HEK293 (cell line): ENCODE results near the gene TAF6L.

Experiments
- CTCF ChIA-PET: fragments of 350-600 bp; formaldehyde crosslinking; extraction: SDS; loops from one replicate; lab custom pipeline; 2021; ENCODE audit warnings: antibody characterized with exemption; lab: Yijun Ruan, JAX
- POLR2A ChIA-PET: fragments of 300-600 bp; formaldehyde crosslinking; extraction: SDS; loops from one replicate; lab custom pipeline; 2020; ENCODE audit warnings: antibody characterized with exemption, inconsistent platforms; lab: Yijun Ruan, JAX
- H3K27ac ChIP-seq: fragments of 200-500 bp; sonication (Bioruptor generic); 2 replicates; pipeline ENCODE4 v1.5.1; 2014; ENCODE audit warnings: low read depth, low read length, control low read depth, inconsistent platforms; ENCODE audit errors: extremely low read depth
- H3K36me3 ChIP-seq, 2 experiments: fragments of 200-500 bp in 1 of 2; sonication (Bioruptor generic) in 1 of 2; 1 replicate in 1 of 2; 2 replicates in 1 of 2; pipeline ENCODE4 v1.5.1; 2014 to 2017; ENCODE audit warnings: inconsistent platforms in 2 of 2, low read length in 2 of 2; ENCODE audit not compliant: control insufficient read depth in 2 of 2, insufficient read depth in 1 of 2
- H3K4me1 ChIP-seq: fragments of 200-500 bp; sonication (Bioruptor generic); 2 replicates; pipeline ENCODE4 v1.5.1; 2014; ENCODE audit warnings: mild to moderate bottlenecking, low read length, inconsistent platforms; ENCODE audit not compliant: control insufficient read depth, insufficient read depth
- H3K4me3 ChIP-seq: 2 replicates; pipeline ENCODE4 v1.5.1; 2011; ENCODE audit warnings: low read depth, mild to moderate bottlenecking, control low read depth, low read length, moderate library complexity
- H3K9me3 ChIP-seq: fragments of 200-500 bp; sonication (Bioruptor generic); 2 replicates; pipeline ENCODE4 v1.5.1; 2014; ENCODE audit warnings: low read depth, low read length, inconsistent platforms; ENCODE audit not compliant: control insufficient read depth, insufficient read depth
- BCL11A ChIP-seq: fragments of 450-650 bp; formaldehyde crosslinking; IDR thresholded peaks from 2 replicates; pipeline ENCODE4 v1.5.1; 2016; ENCODE audit warnings: low read depth, missing biosample characterization, missing genetic modification characterization
- EGR2 ChIP-seq: fragments of 450-650 bp; formaldehyde crosslinking; IDR thresholded peaks from 2 replicates; pipeline ENCODE4 v1.5.1; 2016; ENCODE audit warnings: low read depth, missing biosample characterization, missing genetic modification characterization
- KLF1 ChIP-seq: fragments of 450-650 bp; formaldehyde crosslinking; IDR thresholded peaks from 2 replicates; pipeline ENCODE4 v1.5.1; 2016; ENCODE audit warnings: missing biosample characterization, missing genetic modification characterization
- MZF1 ChIP-seq: fragments of 450-650 bp; formaldehyde crosslinking; IDR thresholded peaks from 2 replicates; pipeline ENCODE4 v1.5.1; 2017; ENCODE audit warnings: missing biosample characterization, missing genetic modification characterization, borderline replicate concordance
- SCRT1 ChIP-seq: fragments of 450-650 bp; formaldehyde crosslinking; IDR thresholded peaks from 2 replicates; pipeline ENCODE4 v1.5.1; 2016; ENCODE audit warnings: missing biosample characterization, missing genetic modification characterization, borderline replicate concordance
- SCRT2 ChIP-seq: fragments of 450-650 bp; formaldehyde crosslinking; IDR thresholded peaks from 2 replicates; pipeline ENCODE4 v1.5.1; 2016; ENCODE audit warnings: missing biosample characterization, missing genetic modification characterization
- SP3 ChIP-seq: fragments of 450-650 bp; formaldehyde crosslinking; IDR thresholded peaks from 2 replicates; pipeline ENCODE4 v1.5.1; 2016; ENCODE audit warnings: missing biosample characterization, missing genetic modification characterization
- ZEB2 ChIP-seq: fragments of 450-650 bp; formaldehyde crosslinking; IDR thresholded peaks from 2 replicates; pipeline ENCODE4 v1.5.1; 2016; ENCODE audit warnings: missing biosample characterization, missing genetic modification characterization
- ZFHX2 ChIP-seq: fragments of 450-650 bp; formaldehyde crosslinking; conservative IDR thresholded peaks from 2 replicates; pipeline ENCODE4 v1.5.1; 2016; ENCODE audit warnings: missing biosample characterization, missing genetic modification characterization
- ZNF121 ChIP-seq: fragments of 450-650 bp; formaldehyde crosslinking; IDR thresholded peaks from 2 replicates; pipeline ENCODE4 v1.5.1; 2016; ENCODE audit warnings: missing biosample characterization, missing genetic modification characterization
- ZNF239 ChIP-seq: fragments of 450-650 bp; formaldehyde crosslinking; IDR thresholded peaks from 2 replicates; pipeline ENCODE4 v1.5.1; 2016; ENCODE audit warnings: missing biosample characterization, missing genetic modification characterization
- ZNF324 ChIP-seq: fragments of 450-650 bp; formaldehyde crosslinking; IDR thresholded peaks from 2 replicates; pipeline ENCODE4 v1.5.1; 2016; ENCODE audit warnings: missing biosample characterization, missing genetic modification characterization
- ZNF335 ChIP-seq: fragments of 450-650 bp; formaldehyde crosslinking; conservative IDR thresholded peaks from 2 replicates; pipeline ENCODE4 v1.5.1; 2016; ENCODE audit warnings: missing biosample characterization, missing genetic modification characterization
- ZNF341 ChIP-seq: fragments of 450-650 bp; formaldehyde crosslinking; IDR thresholded peaks from 2 replicates; pipeline ENCODE4; 2016; ENCODE audit warnings: low read depth, missing biosample characterization, missing genetic modification characterization
- ZNF350 ChIP-seq: fragments of 450-650 bp; formaldehyde crosslinking; IDR thresholded peaks from 2 replicates; pipeline ENCODE4 v1.5.0; 2017; ENCODE audit warnings: missing biosample characterization, mild to moderate bottlenecking, missing genetic modification characterization
- ZNF426 ChIP-seq: fragments of 450-650 bp; formaldehyde crosslinking; IDR thresholded peaks from 2 replicates; pipeline ENCODE4 v1.5.1; 2017; ENCODE audit warnings: missing biosample characterization, missing genetic modification characterization, mild to moderate bottlenecking, inconsistent platforms, moderate library complexity
- ZSCAN30 ChIP-seq: fragments of 450-650 bp; IDR thresholded peaks from 2 replicates; pipeline ENCODE4 v1.5.1; 2018; ENCODE audit warnings: missing biosample characterization, mild to moderate bottlenecking, missing genetic modification characterization, moderate library complexity
- TF ChIP-seq, protein P1 (sequence below): fragments of 450-650 bp; formaldehyde crosslinking; IDR thresholded peaks from 2 replicates; pipeline ENCODE4 v1.5.1; 2016; ENCODE audit warnings: missing biosample characterization, missing genetic modification characterization
- TF ChIP-seq, protein P2 (sequence below): fragments of 450-650 bp; formaldehyde crosslinking; IDR thresholded peaks from 2 replicates; pipeline ENCODE4 v1.5.1; 2017; ENCODE audit warnings: missing biosample characterization, mild to moderate bottlenecking, missing genetic modification characterization, moderate library complexity
- TF ChIP-seq, protein P3 (sequence below): fragments of 450-650 bp; formaldehyde crosslinking; IDR thresholded peaks from 2 replicates; pipeline ENCODE4 v1.5.1; 2016; ENCODE audit warnings: missing biosample characterization, missing genetic modification characterization
- TF ChIP-seq, protein P4 (sequence below): fragments of 450-650 bp; formaldehyde crosslinking; optimal IDR thresholded peaks from 2 replicates; pipeline ENCODE3; 2016; ENCODE audit warnings: missing biosample characterization, mild to moderate bottlenecking, missing genetic modification characterization
- TF ChIP-seq, protein P5 (sequence below): fragments of 450-650 bp; formaldehyde crosslinking; IDR thresholded peaks from 2 replicates; pipeline ENCODE4 v1.5.1; 2016; ENCODE audit warnings: missing biosample characterization, missing genetic modification characterization

Gene TAF6L

DNA sequence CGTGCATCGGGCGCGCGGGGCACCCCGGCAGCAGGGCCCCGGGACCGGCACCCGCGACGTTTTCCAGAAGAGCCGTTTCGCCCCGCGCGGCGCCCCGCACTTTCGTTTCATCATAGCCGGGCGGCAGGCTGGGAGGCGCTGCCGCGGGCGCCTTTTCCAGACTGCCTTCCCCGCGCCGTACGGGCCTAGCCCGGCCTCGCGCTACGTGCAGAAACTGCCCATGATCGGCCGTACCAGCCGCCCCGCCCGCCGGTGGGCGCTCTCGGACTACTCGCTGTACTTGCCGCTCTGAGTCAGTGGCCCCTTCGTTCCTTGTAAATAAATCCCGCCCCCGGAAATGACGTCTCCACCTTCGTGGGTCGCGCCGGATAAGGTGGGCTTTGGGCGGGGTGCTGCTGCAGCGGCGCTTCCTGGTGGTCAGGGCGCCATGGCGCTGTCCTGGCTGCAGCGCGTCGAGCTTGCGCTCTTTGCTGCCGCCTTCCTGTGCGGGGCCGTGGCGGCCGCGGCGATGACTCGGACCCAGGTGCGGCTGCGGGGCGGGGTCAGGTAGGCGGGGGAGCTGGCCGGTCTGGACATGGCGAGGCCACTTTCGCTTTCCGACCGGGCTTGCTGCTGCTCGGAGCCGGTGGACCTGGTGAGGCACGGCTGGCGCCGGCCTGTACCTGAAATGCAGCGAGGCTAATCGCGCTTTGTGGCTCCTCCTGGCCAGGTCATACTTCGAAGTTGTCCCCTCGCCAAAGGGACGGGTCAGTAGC is 16.0 kb downstream of the TAF6L start, which contains the start of gene TMEM179B (continued):
- TF ChIP-seq, protein P1, sequence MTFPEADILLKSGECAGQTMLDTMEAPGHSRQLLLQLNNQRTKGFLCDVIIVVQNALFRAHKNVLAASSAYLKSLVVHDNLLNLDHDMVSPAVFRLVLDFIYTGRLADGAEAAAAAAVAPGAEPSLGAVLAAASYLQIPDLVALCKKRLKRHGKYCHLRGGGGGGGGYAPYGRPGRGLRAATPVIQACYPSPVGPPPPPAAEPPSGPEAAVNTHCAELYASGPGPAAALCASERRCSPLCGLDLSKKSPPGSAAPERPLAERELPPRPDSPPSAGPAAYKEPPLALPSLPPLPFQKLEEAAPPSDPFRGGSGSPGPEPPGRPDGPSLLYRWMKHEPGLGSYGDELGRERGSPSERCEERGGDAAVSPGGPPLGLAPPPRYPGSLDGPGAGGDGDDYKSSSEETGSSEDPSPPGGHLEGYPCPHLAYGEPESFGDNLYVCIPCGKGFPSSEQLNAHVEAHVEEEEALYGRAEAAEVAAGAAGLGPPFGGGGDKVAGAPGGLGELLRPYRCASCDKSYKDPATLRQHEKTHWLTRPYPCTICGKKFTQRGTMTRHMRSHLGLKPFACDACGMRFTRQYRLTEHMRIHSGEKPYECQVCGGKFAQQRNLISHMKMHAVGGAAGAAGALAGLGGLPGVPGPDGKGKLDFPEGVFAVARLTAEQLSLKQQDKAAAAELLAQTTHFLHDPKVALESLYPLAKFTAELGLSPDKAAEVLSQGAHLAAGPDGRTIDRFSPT, result peak; percentile 53; the same call in 1 of the 2 replicates
- TF ChIP-seq, protein P2, sequence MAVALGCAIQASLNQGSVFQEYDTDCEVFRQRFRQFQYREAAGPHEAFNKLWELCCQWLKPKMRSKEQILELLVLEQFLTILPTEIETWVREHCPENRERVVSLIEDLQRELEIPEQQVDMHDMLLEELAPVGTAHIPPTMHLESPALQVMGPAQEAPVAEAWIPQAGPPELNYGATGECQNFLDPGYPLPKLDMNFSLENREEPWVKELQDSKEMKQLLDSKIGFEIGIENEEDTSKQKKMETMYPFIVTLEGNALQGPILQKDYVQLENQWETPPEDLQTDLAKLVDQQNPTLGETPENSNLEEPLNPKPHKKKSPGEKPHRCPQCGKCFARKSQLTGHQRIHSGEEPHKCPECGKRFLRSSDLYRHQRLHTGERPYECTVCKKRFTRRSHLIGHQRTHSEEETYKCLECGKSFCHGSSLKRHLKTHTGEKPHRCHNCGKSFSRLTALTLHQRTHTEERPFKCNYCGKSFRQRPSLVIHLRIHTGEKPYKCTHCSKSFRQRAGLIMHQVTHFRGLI (tag by site-specific recombination), result peak; percentile 32; the same call in 1 of the 2 replicates
- TF ChIP-seq ZEB2 (tag by site-specific recombination), result peak; percentile 81
- peak; percentile 89 for TF ChIP-seq SP3 (tag by site-specific recombination)
- TF ChIP-seq EGR2, result peak; percentile 61; the same call in 1 of the 2 replicates
- TF ChIP-seq MZF1 (tag by site-specific recombination), result no peak
- peak; percentile 38 for TF ChIP-seq ZNF341 (tag by site-specific recombination)
- TF ChIP-seq ZNF426 (tag by site-specific recombination), result no peak
- TF ChIP-seq, protein P3, sequence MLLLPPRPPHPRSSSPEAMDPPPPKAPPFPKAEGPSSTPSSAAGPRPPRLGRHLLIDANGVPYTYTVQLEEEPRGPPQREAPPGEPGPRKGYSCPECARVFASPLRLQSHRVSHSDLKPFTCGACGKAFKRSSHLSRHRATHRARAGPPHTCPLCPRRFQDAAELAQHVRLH (tag by site-specific recombination), result peak; percentile 58
- no peak for TF ChIP-seq ZNF239
- TF ChIP-seq KLF1 (tag by site-specific recombination), result peak; percentile 68
- 0 out of 2 replicates have a peak, but pooled peaks have one; percentile 72 for TF ChIP-seq BCL11A (tag by site-specific recombination)
- 0 out of 2 replicates have a peak, but pooled peaks have one; percentile 20 for TF ChIP-seq ZNF121
- peak; percentile 12 for TF ChIP-seq ZSCAN30 (tag by site-specific recombination)
- TF ChIP-seq, protein P4, sequence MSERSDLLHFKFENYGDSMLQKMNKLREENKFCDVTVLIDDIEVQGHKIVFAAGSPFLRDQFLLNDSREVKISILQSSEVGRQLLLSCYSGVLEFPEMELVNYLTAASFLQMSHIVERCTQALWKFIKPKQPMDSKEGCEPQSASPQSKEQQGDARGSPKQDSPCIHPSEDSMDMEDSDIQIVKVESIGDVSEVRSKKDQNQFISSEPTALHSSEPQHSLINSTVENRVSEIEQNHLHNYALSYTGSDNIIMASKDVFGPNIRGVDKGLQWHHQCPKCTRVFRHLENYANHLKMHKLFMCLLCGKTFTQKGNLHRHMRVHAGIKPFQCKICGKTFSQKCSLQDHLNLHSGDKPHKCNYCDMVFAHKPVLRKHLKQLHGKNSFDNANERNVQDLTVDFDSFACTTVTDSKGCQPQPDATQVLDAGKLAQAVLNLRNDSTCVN (tag by site-specific recombination), result peak; percentile 80
- no peak for TF ChIP-seq ZNF350 (tag by site-specific recombination)
- TF ChIP-seq, protein P5, sequence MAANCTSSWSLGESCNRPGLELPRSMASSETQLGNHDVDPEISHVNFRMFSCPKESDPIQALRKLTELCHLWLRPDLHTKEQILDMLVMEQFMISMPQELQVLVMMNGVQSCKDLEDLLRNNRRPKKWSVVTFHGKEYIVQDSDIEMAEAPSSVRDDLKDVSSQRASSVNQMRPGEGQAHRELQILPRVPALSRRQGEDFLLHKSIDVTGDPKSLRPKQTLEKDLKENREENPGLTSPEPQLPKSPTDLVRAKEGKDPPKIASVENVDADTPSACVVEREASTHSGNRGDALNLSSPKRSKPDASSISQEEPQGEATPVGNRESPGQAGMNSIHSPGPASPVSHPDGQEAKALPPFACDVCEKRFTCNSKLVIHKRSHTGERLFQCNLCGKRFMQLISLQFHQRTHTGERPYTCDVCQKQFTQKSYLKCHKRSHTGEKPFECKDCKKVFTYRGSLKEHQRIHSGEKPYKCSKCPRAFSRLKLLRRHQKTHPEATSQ (tag by site-specific recombination), result peak; percentile 56; the same call in 1 of the 2 replicates
- TF ChIP-seq ZNF335 (tag by site-specific recombination), result peak; percentile 72
- no peak for TF ChIP-seq ZNF324 (tag by site-specific recombination)

DNA sequence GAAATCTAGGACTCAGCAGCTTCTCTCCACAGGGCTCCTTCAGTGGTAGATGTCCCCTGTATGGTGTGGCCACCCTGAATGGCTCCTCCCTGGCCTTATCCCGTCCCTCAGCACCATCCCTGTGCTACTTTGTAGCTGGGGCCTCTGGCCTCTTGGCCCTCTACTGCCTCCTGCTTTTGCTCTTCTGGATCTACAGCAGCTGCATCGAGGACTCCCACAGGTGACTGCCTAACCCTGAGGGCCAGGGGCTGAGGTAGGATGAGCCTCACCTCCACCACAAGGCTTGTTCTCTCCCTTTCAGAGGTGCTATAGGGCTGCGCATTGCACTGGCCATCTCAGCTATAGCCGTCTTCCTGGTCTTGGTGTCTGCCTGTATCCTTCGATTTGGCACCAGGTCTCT is 17.8 kb downstream of the TAF6L start:
- CTCF ChIA-PET, result interaction anchor here (0.8 to 1.1 kb wide), 3 partner anchors 11 to 108 kb away, joined by 3 read pairs; no protein-coding TSS in a partner anchor
- H3K4me1 ChIP-seq, result no peaks in the 10 kb centered on the region

More for the DNA sequence above, 17.8 kb downstream of the TAF6L start:
- TF ChIP-seq SCRT1, result 0 out of 2 replicates have a peak, but pooled peaks have one; percentile 21
- TF ChIP-seq ZFHX2 (tag by site-specific recombination), result no peak
- peak; percentile 80 for TF ChIP-seq SCRT2 (tag by site-specific recombination)
- peaks cover 3 to 48% of the 10 kb centered on the region in 2 experiments; a peak in 2 of 3 replicates for H3K36me3 ChIP-seq
- H3K27ac ChIP-seq, result no peak overlapping the region
- H3K4me3 ChIP-seq, result no peak overlapping the region
- POLR2A ChIA-PET, result interaction anchor here (0.5 to 5.6 kb wide), 13 partner anchors 12 to 960 kb away, joined by 3 to 47 read pairs (median 6); partner anchors contain the start of genes NXF1, POLR2G, STX5 and TEX54
- H3K9me3 ChIP-seq, result no peaks in the 10 kb centered on the region
